SK-N-MC (cell line): ENCODE results near the gene DMRTB1.

Experiments
- EZH2 ChIP-seq: fragments of 200-600 bp; sonication (generic); IDR thresholded peaks from one replicate; pipeline ENCODE4 v1.6.1; 2017; ENCODE audit warnings: antibody characterized with exemption
- FOXP2 ChIP-seq: optimal IDR thresholded peaks from 2 replicates; pipeline ENCODE3; 2011; ENCODE audit warnings: mild to moderate bottlenecking, moderate library complexity; ENCODE audit not compliant: insufficient read depth; ENCODE audit errors: extremely low read length, control extremely low read depth
- POLR2AphosphoS5 ChIP-seq: IDR thresholded peaks from 2 replicates; pipeline ENCODE4 v1.6.1; 2012; ENCODE audit warnings: mild to moderate bottlenecking, low read depth, low read length, borderline replicate concordance

- TF ChIP-seq POLR2AphosphoS5 = no peak
- TF ChIP-seq EZH2 = no peak
- no peak for TF ChIP-seq FOXP2
These were observed 21.5 kb downstream of the DMRTB1 start for GRCh38 chr1:53480678-53481077.
